GM11168 (cell line): ENCODE data around the gene PRADC1.

Source experiments
- in situ Hi-C: fragments of 300-500 bp; cut with MboI; formaldehyde crosslinking; loops from one replicate; pipeline ENCODE4 v1.12.0; 2022; ENCODE audit warnings: low sequenced_read_pairs; ENCODE audit not compliant: unreplicated experiment

Gene PRADC1

GRCh38 chr2:73239776-73240175 lies 6.7 kb upstream of the PRADC1 start:
- in situ Hi-C loops = no loop called here

- in situ Hi-C loops = no loop called here
These were observed 5.9 kb upstream of the PRADC1 start for GRCh38 chr2:73238976-73239375.

GRCh38 chr2:73238149-73238548 lies 5.1 kb upstream of the PRADC1 start:
- in situ Hi-C loops = no loop called here

GRCh38 chr2:73237168-73237567 lies 4.1 kb upstream of the PRADC1 start:
- in situ Hi-C loops = no loop called here

- in situ Hi-C loops = no loop called here
These were observed 2.4 kb upstream of the PRADC1 start for GRCh38 chr2:73235315-73236028.

- in situ Hi-C loops = no loop called here
These were observed 1.1 kb upstream of the PRADC1 start, which contains the start of gene CCT7 for GRCh38 chr2:73233932-73234832. Gene CCT7 (plus strand): TSS chr2:73234308. CDS start chr2:73234379, 71 bp downstream.

GRCh38 chr2:73232403-73233153 lies 461 bp downstream of the PRADC1 start:
- in situ Hi-C loops = no loop called here

GRCh38 chr2:73228631-73229030 lies 4.4 kb downstream of the PRADC1 start:
- in situ Hi-C loops = no loop called here

GRCh38 chr2:73227086-73227485 lies 6.0 kb downstream of the PRADC1 start:
- in situ Hi-C loops = no loop called here

- in situ Hi-C loops = no loop called here
These were observed 7.3 kb downstream of the PRADC1 start for GRCh38 chr2:73225513-73226360.

- in situ Hi-C loops = no loop called here
These were observed 9.2 kb downstream of the PRADC1 start for GRCh38 chr2:73223821-73224220.

GRCh38 chr2:73218298-73218697 lies 14.7 kb downstream of the PRADC1 start:
- in situ Hi-C loops = no loop called here

- in situ Hi-C loops = no loop called here
These were observed 15.2 kb downstream of the PRADC1 start for GRCh38 chr2:73217826-73218225.

- in situ Hi-C loops = no loop called here
These were observed 15.9 kb downstream of the PRADC1 start for GRCh38 chr2:73217160-73217559.

GRCh38 chr2:73215254-73215653 lies 17.8 kb downstream of the PRADC1 start:
- in situ Hi-C loops = no loop called here

- in situ Hi-C loops = no loop called here
These were observed 18.7 kb downstream of the PRADC1 start, which contains the start of gene SMYD5 for GRCh38 chr2:73214120-73215035. Gene SMYD5 (plus strand): TSS chr2:73214245. CDS start chr2:73214267, 22 bp downstream.

- in situ Hi-C loops = no loop called here
These were observed 20.4 kb downstream of the PRADC1 start for GRCh38 chr2:73212448-73213176.

- in situ Hi-C loops = no loop called here
These were observed 21.0 kb downstream of the PRADC1 start for GRCh38 chr2:73212098-73212447.
